HG02571 (cell line): Measurements from ENCODE around the gene SMYD3.

Experiments used
- ATAC-seq: cut with Tn5 transposase; IDR thresholded peaks from one replicate; pipeline ENCODE4 v1.9.1; 2021; ENCODE audit warnings: mild to moderate bottlenecking, moderate library complexity; ENCODE audit not compliant: unreplicated experiment

Gene SMYD3

DNA sequence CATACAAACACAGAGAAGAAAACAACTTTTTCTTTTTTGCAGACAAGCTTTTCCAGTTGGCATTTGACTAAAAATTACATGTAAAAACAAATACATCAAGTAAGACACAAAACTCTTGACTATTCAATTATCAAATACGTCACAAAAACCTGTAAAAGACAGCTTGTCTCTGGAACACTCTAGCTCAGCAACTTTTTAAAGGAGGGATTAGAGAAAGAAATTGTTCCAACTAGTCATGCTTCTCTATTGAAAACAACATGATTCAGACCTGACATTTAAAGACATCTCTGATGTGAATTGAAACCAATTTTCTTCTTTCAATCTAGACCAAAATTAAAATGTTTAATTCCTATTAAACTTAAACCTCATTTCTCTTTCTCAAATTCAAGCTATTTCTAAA, 30.3 kb downstream of the SMYD3 start:
- no peak for ATAC-seq

GRCh38 chr1:246471688-246472087, 35.4 kb downstream of the SMYD3 start:
- ATAC-seq: no peak

DNA sequence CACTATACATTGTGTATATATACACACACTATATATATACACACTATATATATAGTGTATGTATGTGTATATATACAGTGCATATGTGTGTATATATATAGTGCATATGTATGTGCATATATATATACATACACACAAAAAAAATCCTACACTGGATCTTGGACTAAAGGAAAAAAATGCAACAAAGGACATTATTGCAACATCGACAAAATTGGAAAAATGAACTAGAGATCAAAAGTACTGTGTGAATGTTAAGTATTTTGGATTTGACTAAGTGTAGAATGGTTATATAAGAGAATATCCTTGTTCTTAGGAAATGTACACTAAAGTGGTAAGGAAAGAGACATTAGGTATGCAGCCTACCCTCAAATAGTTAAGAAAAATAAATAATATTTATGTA, 36.5 kb downstream of the SMYD3 start:
- no peak for ATAC-seq

DNA sequence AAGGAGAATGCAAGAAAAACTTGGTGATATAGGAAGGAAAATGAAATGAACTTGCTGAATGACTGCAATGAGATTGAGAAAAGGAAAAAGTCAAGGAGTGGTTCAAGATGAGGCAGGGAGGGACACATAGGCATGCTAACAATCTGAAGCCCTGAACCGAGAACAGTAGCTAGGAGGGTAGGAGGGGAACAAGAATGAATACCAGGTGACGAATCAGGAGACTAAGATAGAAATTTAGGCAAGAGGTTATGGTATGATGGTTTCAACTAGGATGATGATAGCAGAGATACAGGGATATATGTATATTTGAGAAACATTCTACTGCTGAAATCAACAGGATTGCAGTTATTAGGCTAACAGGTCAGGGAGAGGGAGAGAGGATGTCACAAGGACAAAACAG, 44.1 kb downstream of the SMYD3 start:
- no peak for ATAC-seq

DNA sequence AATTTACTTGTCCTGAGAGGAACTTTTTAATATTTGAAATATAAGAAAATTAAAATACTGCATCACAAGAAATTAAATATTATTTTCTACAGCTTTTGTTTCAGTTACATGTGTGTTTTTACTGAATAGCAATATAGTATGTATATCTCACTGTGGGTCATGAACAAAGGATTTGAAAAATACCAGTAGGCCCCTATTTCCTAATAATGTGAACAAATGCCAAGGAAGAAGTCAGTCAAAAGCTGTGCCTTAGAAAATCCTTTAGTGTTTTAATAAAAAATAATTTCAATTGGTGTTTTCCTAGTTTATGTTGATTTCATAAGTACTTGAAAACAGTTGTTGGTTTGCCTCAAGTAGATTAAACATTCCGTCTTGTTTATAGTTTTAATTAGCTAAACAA, 46.7 kb downstream of the SMYD3 start:
- ATAC-seq: no peak

DNA sequence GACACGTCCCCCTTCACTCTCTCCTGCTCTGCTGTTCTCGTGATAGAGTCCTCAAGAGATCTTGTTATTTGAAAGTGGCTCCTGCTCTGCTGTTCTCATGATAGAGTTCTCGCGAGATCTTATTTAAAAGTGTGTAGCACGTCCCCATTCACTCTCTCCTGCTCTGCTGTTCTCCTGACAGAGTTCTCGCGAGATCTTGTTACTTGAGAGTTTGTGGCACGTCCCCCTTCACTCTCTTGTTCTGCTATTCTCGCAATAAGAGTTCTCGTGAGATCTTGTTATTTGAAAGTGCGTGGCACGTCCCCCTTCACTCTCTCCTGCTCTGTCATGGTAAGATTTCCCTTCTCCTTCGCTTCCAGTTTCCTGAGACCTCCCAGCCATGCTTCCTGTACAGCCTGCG, 47.9 kb downstream of the SMYD3 start:
- no peak for ATAC-seq

DNA sequence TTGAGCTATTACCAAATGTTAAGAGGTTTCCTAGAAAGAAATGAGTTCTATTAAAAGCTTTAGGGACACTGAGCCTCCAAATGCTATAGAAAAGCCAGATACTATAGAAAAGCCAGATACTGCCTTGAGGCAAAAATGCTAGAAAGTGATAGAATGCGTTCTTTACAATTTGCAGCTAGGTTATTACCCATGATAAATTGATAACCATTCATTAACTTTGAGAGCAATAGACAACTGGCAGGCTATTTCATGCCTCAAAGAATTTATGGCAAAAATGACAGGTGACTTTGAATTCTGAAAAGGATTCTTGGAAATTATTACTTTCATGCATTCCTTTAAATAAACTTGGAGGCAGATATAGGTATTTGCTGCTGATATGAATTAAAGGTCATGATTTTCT, 51.6 kb downstream of the SMYD3 start:
- ATAC-seq: no peak

- no peak for ATAC-seq
These were observed 52.4 kb downstream of the SMYD3 start for GRCh38 chr1:246454655-246455054.

- no peak for ATAC-seq
These were observed 56.3 kb downstream of the SMYD3 start for GRCh38 chr1:246450611-246451251.

- no peak for ATAC-seq
These were observed 58.7 kb downstream of the SMYD3 start for GRCh38 chr1:246448373-246448772.

GRCh38 chr1:246447501-246447900, 59.6 kb downstream of the SMYD3 start:
- no peak for ATAC-seq

DNA sequence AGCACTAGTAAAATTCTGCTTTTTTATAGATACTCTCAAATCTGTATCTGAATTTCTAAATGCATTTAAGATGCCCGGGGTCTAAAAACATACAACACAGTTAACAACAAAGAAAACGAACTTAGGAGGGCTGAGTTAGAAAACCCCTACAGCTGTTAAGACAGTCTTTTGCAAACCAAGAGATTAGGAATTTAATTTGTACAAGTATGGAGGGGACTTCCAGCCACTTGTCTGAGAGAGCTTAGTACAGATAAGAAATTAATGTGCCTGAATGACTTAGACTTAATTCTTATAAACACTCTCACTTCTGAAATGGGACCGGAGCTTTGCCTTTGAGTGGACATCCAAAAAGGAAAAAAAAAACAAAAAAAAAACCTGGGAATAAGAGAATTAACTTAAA, 61.6 kb downstream of the SMYD3 start:
- ATAC-seq: no peak

GRCh38 chr1:246444617-246445016, 62.5 kb downstream of the SMYD3 start:
- no peak for ATAC-seq

GRCh38 chr1:246437961-246438360, 69.1 kb downstream of the SMYD3 start:
- no peak for ATAC-seq

DNA sequence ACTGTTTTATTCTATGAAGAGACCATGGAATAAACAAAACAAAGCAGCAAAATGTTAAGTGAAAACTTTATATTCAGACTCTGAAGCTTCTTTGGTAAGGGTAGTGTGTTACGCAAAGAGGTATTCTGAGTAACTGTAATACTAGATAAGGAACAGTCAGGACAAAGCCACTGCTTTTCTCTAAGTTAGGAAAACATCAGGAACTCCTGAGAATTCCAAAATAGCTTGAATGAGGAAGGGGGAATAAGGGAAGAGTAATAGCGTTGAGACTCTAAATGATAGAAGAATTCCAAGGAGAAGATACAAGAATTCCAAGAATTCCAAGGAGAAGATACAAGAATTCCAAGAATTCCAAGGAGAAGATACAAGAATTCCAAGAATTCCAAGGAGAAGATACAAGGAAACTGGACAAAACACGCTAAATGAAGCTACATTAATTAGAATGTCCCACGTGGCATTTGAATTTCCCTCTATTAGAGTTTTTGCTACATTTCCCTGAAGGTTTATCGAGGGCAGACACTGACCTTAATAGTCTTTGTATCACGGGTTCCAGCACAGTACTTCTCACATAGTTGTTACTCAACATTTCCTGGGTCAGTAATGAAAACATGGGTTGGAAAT, 71.5 kb downstream of the SMYD3 start:
- no peak for ATAC-seq

DNA sequence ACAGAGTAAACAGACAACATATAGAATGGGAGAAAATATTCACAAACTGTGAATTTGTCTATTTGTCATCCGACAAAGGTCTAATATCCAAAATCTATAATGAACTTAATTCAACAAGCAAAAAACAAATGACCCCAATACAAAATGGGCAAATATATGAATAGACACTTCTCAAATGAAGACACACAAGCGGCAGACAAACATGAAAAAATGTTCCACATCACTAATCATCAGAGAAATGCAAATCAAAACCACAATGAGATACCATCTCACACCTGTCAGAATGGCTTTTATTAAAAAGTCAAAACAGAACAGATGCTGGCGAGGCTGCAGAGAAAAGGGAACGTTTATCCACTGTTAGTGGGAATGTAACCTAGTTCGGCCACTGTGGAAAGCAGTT, 72.7 kb downstream of the SMYD3 start:
- no peak for ATAC-seq

GRCh38 chr1:246428542-246429308, 78.4 kb downstream of the SMYD3 start:
- no peak for ATAC-seq

GRCh38 chr1:246427611-246428010, 79.5 kb downstream of the SMYD3 start:
- no peak for ATAC-seq

- no peak for ATAC-seq
These were observed 81.2 kb downstream of the SMYD3 start for GRCh38 chr1:246425895-246426294.

- no peak for ATAC-seq
These were observed 81.8 kb downstream of the SMYD3 start for GRCh38 chr1:246425139-246425794.

DNA sequence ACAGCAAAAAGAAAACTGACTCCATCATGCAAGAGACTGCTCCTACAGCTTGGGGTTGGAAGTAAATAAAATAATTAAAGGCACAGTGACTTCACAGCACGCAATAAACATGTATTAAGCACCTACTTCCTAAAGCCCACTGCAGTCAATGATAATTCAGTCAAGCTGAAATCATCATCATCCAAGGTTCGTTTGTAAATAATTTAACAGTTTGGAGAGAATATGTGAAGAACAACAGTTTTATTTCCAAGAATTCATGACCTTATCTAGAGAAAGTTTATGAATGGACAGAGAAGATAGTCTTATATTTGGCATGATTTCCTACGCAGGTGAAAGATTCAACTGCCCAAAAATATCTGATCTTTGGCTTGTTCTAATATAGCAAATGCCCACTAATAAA, 86.8 kb downstream of the SMYD3 start:
- ATAC-seq: no peak
